GM13976 (cell line): Measurements from ENCODE around the gene NXPH1.

ENCODE experiments used
- DNase-seq: peaks from one replicate; pipeline ENCODE4 v3.0.0; 2012; ENCODE audit warnings: low spot score
- in situ Hi-C: fragments of 300-500 bp; cut with MboI; formaldehyde crosslinking; loops from one replicate; pipeline ENCODE4 v1.12.0; 2022; ENCODE audit warnings: low sequenced_read_pairs, mixed read lengths, inconsistent platforms; ENCODE audit not compliant: unreplicated experiment
- TF ChIP-seq, protein P1 (sequence below): IDR thresholded peaks from 2 replicates; pipeline ENCODE4 v1.5.1; 2012; ENCODE audit warnings: borderline replicate concordance, mild to moderate bottlenecking; ENCODE audit not compliant: insufficient read depth; ENCODE audit errors: extremely low read depth, missing control alignments, control extremely low read depth

Gene NXPH1

DNA sequence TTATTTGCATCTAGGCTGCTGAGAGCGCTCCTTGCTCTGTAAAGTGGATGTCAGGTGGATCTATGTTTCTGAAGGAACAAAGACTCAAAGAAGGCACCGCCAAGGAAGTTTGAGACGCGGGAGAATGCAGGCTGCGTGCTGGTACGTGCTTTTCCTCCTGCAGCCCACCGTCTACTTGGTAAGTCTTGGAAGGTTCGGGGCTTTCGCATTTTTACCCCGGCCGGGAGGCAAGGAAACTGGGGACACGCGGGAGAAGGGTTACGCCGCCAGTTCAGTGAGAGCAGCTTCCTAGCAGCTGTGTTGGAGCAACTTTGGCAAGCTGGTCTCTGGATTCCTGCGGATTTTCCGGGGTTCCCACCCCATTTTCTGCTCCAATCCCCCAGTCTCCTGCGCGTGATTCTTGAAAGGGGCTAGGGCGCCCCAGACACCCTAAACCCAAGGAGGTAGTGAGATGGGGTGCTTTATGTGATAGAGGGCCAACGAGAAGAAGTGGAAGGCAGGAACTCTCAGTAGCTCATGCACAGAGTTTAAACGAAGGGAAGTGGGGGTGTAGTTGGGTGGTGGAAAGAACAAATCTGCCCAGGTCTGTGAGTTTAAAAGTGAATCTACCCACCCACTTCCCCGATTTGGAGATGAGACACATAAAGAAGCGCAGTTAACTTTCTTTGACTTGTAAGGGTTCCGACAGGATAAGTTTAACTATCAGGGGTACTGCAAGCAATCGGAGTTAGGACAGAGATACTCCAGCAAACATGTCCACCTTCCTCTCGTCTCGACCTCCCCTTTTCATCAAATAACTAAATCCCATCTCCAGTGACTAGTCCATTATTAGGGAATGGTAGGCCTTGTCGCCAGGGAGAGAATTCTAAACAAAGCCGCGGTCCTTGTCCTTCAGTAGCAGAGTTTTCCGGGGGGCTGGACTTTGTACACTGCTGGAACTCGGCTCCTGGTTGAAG is 2.5 kb downstream of the NXPH1 start:
- TF ChIP-seq, protein P1, sequence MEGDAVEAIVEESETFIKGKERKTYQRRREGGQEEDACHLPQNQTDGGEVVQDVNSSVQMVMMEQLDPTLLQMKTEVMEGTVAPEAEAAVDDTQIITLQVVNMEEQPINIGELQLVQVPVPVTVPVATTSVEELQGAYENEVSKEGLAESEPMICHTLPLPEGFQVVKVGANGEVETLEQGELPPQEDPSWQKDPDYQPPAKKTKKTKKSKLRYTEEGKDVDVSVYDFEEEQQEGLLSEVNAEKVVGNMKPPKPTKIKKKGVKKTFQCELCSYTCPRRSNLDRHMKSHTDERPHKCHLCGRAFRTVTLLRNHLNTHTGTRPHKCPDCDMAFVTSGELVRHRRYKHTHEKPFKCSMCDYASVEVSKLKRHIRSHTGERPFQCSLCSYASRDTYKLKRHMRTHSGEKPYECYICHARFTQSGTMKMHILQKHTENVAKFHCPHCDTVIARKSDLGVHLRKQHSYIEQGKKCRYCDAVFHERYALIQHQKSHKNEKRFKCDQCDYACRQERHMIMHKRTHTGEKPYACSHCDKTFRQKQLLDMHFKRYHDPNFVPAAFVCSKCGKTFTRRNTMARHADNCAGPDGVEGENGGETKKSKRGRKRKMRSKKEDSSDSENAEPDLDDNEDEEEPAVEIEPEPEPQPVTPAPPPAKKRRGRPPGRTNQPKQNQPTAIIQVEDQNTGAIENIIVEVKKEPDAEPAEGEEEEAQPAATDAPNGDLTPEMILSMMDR: no peak
- no peak for DNase-seq
- in situ Hi-C loops: loop anchor here (25.0 kb wide), 1 partner anchor 276 kb away; no protein-coding TSS in a partner anchor

DNA sequence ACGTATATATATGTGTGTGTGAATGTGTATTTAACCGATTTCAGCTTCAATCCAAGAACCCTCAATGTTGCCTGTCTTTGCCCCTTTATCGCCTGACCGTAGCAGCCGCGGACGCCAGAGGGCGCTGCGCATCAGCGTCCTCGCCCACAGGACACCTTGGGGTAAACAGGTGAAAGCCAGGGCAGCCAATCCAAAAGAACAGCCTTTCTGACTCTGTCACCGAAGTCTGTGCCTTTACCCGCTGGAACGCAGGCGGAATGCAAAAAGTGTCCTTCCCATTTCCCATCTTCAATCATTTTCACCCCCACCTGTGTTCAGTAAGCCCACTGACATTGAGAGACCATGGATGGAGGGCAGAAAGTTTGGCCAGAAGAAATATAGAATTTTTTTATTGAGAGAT is 3.6 kb downstream of the NXPH1 start:
- in situ Hi-C loops: loop anchor here (25.0 kb wide), 1 partner anchor 275 kb away; no protein-coding TSS in a partner anchor

DNA sequence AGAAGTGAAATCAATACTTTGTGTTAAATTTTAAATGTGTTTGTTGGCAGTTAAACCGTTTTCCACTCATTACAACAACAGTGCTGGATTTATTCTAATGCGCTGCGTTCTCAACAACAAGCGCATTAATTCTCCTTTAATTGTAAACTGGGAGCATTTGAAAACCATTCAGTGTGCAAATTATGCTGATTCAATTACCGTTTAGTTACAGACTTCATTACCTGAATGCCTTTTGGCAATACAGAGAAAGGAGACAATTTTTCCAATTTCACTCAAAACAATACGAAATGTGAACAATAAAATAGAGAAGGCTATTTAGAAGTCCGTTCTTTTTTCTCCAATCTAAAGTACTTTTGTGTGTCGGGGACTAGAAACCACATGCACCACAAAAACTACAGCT is 4.2 kb downstream of the NXPH1 start:
- in situ Hi-C loops: loop anchor here (25.0 kb wide), 1 partner anchor 275 kb away; no protein-coding TSS in a partner anchor
- TF ChIP-seq, protein P1: no peak
- no peak for DNase-seq

More for the DNA sequence above, 3.6 kb downstream of the NXPH1 start:
- peak; percentile 78 for DNase-seq
- TF ChIP-seq, protein P1: peak; percentile 89

DNA sequence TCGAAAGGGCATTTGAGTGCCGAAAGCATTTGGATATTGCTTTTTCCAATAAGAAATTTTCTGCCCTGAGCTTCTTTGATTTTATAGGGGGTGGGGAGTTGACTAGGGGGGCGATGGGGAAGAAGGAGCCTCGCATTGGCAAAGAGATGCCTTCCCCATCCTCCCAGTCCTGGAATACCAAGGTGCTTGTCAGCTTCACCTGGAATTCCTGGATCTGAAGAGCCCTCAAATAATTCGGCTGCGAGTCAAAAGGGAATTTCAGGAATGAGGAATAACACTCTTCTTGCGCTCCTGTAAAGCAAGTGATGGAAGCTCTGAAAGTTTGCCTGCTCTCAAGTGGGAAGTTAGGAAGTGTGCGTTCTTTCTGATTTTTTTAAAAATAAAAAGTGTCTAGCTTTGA is 7.3 kb downstream of the NXPH1 start:
- no peak for DNase-seq
- TF ChIP-seq, protein P1: no peak
- in situ Hi-C loops: loop anchor here (25.0 kb wide), 1 partner anchor 272 kb away; no protein-coding TSS in a partner anchor

DNA sequence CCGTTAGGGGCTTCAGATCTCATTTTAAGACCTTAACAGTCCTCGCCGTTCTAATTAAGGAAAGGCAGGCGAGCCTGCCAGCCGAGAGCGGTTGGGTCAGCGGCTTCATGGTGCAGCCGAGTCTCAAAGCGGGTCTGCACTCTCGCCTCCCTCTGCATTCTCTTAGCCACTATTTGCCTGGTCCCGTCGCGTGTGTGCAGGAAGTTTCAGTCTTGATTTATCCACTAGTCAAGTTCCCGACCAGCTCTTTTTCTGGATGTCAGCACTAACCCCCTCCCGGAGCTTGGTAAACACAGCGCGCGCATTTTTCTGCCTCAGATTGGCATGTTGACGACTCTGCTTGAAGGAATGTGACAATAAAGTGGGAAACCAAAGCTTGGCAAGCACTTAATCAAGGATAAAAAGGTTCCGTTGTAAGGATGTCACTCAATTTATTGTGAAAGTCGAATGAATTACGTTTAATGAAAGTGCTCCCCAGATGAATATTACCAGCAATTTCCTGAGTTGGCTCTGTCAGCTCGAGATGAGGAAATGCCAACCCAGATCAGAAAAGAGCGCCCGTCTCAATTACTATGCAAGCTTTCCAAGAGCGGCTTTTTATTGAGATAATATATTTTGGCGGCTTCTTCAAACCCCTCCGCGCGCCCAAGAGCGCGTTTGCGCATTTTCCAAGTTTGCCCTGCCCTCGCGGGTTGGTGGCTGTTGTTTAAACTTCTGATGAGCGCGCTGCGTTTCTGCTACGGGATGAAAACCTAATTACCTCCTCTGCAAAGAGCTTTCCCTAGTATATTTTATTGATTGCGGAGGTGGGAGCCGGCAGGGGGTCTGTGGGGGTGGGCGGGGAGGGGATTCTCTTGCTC is 7.9 kb downstream of the NXPH1 start:
- in situ Hi-C loops: loop anchor here (25.0 kb wide), 1 partner anchor 271 kb away; no protein-coding TSS in a partner anchor
- TF ChIP-seq, protein P1: no peak
- DNase-seq: no peak
